GM12872 (cell line): Measurements from ENCODE around the gene THRB.

Source experiments
- TF ChIP-seq, protein P1 (sequence below): IDR thresholded peaks from 3 replicates; pipeline ENCODE4 v1.5.1; 2011; ENCODE audit warnings: low read depth, mild to moderate bottlenecking, low read length, moderate library complexity; ENCODE audit not compliant: insufficient read depth

THRB gene

DNA sequence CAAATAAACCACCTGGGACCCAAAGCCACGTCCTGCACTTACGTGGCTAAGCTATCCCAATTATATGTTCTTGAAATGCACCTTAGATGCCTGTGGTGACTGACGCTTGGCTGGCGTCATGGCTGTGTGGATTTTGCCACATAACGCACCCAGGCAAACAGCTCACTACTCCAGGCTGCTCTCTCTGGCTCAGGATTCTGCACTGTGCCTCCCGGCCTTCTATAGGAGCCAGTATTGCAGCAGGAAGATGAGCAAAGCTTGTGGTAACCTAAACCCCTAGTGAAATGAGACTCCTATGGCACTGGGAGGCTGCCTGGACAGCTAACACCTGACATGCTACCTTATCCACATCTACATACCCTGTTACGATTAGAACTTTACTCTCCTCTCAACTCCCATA, 179.3 kb downstream of the THRB start:
- TF ChIP-seq, protein P1, sequence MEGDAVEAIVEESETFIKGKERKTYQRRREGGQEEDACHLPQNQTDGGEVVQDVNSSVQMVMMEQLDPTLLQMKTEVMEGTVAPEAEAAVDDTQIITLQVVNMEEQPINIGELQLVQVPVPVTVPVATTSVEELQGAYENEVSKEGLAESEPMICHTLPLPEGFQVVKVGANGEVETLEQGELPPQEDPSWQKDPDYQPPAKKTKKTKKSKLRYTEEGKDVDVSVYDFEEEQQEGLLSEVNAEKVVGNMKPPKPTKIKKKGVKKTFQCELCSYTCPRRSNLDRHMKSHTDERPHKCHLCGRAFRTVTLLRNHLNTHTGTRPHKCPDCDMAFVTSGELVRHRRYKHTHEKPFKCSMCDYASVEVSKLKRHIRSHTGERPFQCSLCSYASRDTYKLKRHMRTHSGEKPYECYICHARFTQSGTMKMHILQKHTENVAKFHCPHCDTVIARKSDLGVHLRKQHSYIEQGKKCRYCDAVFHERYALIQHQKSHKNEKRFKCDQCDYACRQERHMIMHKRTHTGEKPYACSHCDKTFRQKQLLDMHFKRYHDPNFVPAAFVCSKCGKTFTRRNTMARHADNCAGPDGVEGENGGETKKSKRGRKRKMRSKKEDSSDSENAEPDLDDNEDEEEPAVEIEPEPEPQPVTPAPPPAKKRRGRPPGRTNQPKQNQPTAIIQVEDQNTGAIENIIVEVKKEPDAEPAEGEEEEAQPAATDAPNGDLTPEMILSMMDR = no peak

DNA sequence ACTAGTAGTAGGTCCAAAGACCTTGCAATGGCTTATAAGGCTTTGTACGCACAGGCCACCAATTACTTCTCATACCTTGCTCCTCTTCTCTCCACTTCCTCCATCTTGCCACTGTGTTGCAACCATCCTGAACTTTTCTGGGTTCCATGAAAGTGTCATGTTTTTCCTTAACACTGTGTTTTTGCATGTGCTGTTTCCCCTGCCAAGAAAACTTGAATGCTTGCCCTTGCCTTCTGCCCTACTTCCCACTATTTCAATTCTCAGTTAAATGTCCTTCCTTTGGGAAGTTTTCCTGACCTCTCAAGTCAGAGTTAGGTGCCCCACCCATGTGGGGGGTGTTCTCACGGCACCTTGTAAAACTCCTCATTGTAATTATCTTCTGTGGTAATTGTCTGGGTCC, 182.8 kb downstream of the THRB start:
- TF ChIP-seq, protein P1 = no peak

DNA sequence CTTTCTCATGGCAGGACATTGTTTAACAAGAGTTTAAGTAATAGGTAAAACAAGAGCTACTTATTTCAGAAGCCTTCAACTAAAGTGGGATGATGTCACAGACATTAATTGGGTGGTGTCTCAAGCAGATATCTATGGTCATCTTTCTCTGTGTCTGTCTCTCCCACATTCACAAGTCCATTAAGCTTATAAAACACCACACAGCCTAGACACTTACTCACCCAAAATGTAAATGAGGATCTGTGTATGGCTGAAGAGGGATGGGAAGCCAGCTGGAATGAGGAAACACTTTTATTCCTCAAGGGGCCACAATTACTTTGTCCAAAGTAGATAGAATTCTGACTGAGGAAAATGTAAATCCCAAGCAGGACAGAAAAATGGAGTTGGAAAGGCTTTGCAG, 183.8 kb downstream of the THRB start:
- TF ChIP-seq, protein P1 = no peak

DNA sequence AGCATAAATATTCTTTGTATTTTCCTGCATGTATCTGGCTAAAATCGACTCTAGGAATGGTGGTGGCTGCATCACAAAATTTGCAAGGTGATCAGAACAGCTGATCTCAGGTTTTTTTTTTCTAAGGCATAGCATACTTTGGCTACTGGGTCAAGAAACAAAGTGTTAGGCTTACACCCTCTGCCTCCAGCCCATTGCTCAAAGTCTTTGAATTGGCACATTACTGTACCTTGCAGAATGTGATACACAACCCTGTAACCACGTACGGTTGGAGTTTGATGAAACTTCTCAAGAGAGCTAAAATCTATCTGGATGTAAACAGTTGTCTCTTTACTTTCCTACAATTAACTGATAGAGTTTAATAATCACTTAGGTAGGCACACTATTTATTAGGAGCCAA, 188.1 kb downstream of the THRB start:
- TF ChIP-seq, protein P1 = no peak

DNA sequence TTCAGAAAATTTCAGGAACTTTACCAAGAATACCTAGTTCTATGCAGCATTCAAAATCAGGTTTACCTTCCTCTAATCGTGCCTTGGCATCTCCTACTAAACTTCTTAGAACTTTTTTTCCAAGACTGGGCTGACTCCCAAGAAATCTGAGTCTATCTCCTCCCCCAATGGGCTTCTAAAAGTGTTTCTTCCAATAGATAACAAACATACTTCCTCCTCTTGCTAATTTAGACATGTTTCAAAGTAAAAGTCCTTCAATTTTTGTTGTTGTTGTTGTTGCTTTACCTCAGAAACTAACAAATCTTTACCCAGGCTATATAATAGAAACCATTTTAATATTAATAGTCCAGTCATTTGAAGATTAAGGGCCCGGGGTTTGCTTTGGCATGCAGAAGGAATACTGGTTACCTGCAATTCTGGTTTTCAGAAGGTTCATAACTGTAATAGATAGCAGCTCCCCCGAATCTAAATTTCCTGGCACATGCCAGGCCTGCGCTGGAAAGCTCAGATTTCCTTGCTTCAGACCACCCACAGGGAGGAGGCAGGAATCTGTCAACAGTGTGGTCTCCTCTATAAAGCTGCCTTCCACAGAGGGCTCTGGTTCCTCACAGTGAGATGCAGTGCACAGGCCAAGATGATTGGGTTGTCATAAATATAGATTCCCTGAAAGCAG, 188.7 kb downstream of the THRB start:
- TF ChIP-seq, protein P1 = no peak

DNA sequence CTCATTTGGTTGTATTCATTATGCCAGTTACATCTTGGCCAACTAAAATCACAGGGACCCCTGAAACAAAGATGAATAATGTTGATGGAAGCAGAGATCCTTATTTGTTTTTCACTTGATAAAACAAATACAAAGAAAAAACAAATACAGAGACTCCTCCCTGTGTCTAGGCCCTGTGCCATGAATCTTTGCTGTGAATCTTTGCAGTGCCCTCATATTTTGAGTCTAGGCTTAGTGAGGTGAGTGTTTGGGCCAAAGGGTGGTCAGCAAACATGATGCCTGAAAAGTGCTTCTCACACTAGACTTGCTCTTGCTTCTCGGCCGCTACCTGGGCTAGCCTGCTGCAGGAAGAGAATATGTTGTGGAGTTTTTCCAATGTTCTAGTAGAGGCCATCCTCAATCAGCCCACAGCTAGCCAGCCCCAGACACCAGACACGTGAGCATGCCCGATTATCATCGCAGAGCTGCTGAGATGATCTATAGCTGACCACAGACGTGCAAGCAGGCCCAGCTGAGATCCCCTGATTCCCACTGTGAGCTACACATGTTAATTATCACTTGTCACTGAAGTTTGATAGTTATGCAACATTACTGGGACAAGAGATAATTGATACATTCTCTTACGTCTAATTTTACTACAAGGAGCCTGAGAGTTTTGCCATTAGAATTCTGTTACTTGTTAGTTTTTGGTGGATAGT, 191.4 kb downstream of the THRB start:
- TF ChIP-seq, protein P1 = no peak

DNA sequence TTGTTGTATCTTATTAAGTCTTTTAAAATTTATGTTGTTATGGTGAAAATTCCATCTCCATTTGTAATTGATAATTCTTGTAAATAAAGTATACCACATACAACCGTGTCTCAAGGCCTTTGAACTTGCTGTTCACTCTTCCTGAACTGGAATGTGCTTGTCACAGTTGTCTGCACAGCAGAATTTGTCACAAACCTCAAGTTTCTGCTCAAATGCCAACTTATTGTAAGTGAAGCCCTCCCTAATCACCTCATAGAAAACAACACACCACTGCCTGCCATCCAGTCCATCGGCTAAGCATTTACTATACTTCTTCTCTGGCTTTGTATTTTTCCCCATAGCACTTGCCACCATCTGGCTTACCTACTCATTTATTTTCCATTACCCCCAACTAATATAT, 192.3 kb downstream of the THRB start:
- TF ChIP-seq, protein P1 = no peak
